Chondrocyte (in vitro differentiated cells): Measurements from ENCODE around the gene TCP10L. TPM values are rescaled to one million over a fixed set of nuclear protein-coding genes. Genes with fewer than 3 reads are reported as not detected.

Source experiments
- DNase-seq: peaks from one replicate; pipeline ENCODE4 v3.0.0; 2021; ENCODE audit warnings: mixed read lengths, low spot score
- H3K27ac Mint-ChIP-seq: one replicate; pipeline ENCODE4 v1.8.0; 2021; ENCODE audit warnings: mild to moderate bottlenecking, moderate library complexity, mixed read lengths; ENCODE audit not compliant: unreplicated experiment
- H3K27me3 Mint-ChIP-seq: 2 replicates; pipeline ENCODE4 v1.8.0; 2021; ENCODE audit warnings: low read depth, mixed read lengths
- H3K36me3 Mint-ChIP-seq: 2 replicates; pipeline ENCODE4 v1.8.0; 2021; ENCODE audit warnings: low read depth, mixed read lengths
- H3K4me1 Mint-ChIP-seq: 2 replicates; pipeline ENCODE4 v1.8.0; 2021; ENCODE audit warnings: low read depth, mild to moderate bottlenecking, mixed read lengths
- H3K4me3 Mint-ChIP-seq: one replicate; pipeline ENCODE4 v1.8.0; 2021; ENCODE audit warnings: mild to moderate bottlenecking, moderate library complexity, mixed read lengths; ENCODE audit not compliant: unreplicated experiment
- H3K9me3 Mint-ChIP-seq: 2 replicates; pipeline ENCODE4 v1.8.0; 2021; ENCODE audit warnings: low read depth, mixed read lengths
- CTCF ChIP-seq: fragments of 200-600 bp; sonication (generic); IDR thresholded peaks from 2 replicates; pipeline ENCODE4 v1.5.0; 2021; ENCODE audit warnings: antibody characterized with exemption, mild to moderate bottlenecking, moderate library complexity
- total RNA-seq: library from RNA; stranded (reverse); gene quantifications from 3 replicates; pipeline ENCODE4 v1.2.1, GENCODE V29; 2021

Gene TCP10L
- total RNA-seq, 1 donor from 2014 or later = 0.40 TPM

GRCh38 chr21:32604464-32604863 lies 19.1 kb upstream of the TCP10L start:
- no peak for TF ChIP-seq CTCF
- H3K4me1 Mint-ChIP-seq = no peaks in the 10 kb centered on the region
- H3K9me3 Mint-ChIP-seq = no peaks in the 10 kb centered on the region
- H3K27ac Mint-ChIP-seq = no peak overlapping the region
- H3K4me3 Mint-ChIP-seq = no peak overlapping the region
- no peaks in the 10 kb centered on the region for H3K27me3 Mint-ChIP-seq
- DNase-seq = peak; percentile 50
- peaks cover 32% of the 10 kb centered on the region for H3K36me3 Mint-ChIP-seq

DNA sequence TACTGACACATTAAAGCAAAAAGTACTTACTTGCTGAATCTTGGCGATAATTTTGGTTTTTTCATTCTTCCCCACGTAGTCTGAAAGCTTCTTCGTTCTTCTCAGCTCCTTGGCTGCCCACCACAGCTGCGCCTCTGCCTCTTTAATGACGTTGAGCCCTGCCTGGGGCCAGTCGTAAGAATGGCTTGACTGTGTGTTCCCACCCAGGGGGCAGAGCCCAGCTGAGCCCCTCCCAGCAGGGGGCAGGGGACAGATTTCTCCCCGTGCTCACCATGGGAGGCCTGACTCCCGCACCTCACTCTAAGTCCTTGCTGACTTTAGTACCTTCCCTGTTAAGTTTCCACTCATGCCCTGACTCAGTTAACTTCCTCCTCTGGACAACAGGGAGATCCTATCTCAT lies 17.8 kb upstream of the TCP10L start:
- Mint-ChIP-seq H3K36me3 (peaks cover 28% of the 10 kb centered on the region), H3K9me3 (no peaks in the 10 kb centered on the region), H3K27me3 (no peaks in the 10 kb centered on the region), H3K4me3 (no peak overlapping the region), H3K4me1 (no peaks in the 10 kb centered on the region), H3K27ac (no peak overlapping the region)
- no peak for TF ChIP-seq CTCF
- DNase-seq = peak; percentile 50

GRCh38 chr21:32602099-32602498 lies 16.8 kb upstream of the TCP10L start:
- Mint-ChIP-seq H3K27me3 (no peaks in the 10 kb centered on the region), H3K4me3 (no peak overlapping the region), H3K36me3 (peaks cover 26% of the 10 kb centered on the region), H3K27ac (no peak overlapping the region), H3K4me1 (peaks cover 3% of the 10 kb centered on the region), H3K9me3 (no peaks in the 10 kb centered on the region)
- no peak for TF ChIP-seq CTCF
- peak; percentile 58 for DNase-seq

- H3K9me3 Mint-ChIP-seq = no peaks in the 10 kb centered on the region
- peak; percentile 50 for DNase-seq
- H3K27me3 Mint-ChIP-seq = no peaks in the 10 kb centered on the region
- no peak overlapping the region for H3K4me3 Mint-ChIP-seq
- H3K36me3 Mint-ChIP-seq = peaks cover 17% of the 10 kb centered on the region
- H3K4me1 Mint-ChIP-seq = peaks cover 3% of the 10 kb centered on the region
- no peak overlapping the region for H3K27ac Mint-ChIP-seq
- TF ChIP-seq CTCF = no peak
These were observed 14.2 kb upstream of the TCP10L start for GRCh38 chr21:32599526-32599925.

DNA sequence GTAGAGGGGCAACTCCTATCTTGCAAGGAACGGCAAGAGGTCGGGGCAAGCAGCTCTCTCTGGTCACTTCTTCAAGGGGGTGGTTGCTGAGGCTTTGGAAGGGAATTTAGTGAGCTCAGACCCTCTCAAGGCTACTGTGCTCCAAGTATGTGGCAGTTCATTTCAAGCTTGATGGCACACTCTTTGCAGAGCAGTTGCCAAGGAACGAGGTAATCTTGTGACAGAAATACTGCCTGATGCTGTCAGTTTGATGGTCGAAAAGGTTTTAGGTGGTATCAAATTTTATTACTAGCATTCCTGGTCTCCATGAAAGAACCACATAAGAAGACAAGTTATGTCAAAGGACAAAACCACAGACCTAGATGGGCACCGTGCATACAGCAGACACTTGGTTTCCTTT lies 13.8 kb upstream of the TCP10L start:
- no peaks in the 10 kb centered on the region for H3K9me3 Mint-ChIP-seq
- no peak overlapping the region for H3K27ac Mint-ChIP-seq
- peaks cover 14% of the 10 kb centered on the region for H3K36me3 Mint-ChIP-seq
- no peak overlapping the region for H3K4me3 Mint-ChIP-seq
- DNase-seq = no peak
- H3K27me3 Mint-ChIP-seq = no peaks in the 10 kb centered on the region
- no peak for TF ChIP-seq CTCF
- H3K4me1 Mint-ChIP-seq = peaks cover 3% of the 10 kb centered on the region
